HCT116 (cell line): Measurements from ENCODE around the gene SCD5.

Experiments used
- CEBPB ChIP-seq: IDR thresholded peaks from 2 replicates; pipeline ENCODE4 v1.6.1; 2012; ENCODE audit warnings: low read depth
- EZH2phosphoT487 ChIP-seq: fragments of 200-600 bp; IDR thresholded peaks from 2 replicates; pipeline ENCODE4 v1.6.1; 2018; ENCODE audit warnings: antibody characterized with exemption, borderline replicate concordance
- FOSL1 ChIP-seq: IDR thresholded peaks from 2 replicates; pipeline ENCODE4 v1.6.1; 2012; ENCODE audit warnings: low read depth
- POLR2A ChIP-seq: IDR thresholded peaks from 2 replicates; pipeline ENCODE4 v1.7.0; 2011; ENCODE audit warnings: borderline replicate concordance; ENCODE audit not compliant: insufficient read depth, insufficient read length; ENCODE audit errors: extremely low read depth
- POLR2AphosphoS5 ChIP-seq: IDR thresholded peaks from 2 replicates; pipeline ENCODE4 v1.6.1; 2011; ENCODE audit warnings: mild to moderate bottlenecking, low read depth, low read length, moderate library complexity
- RAD21 ChIP-seq: IDR thresholded peaks from 2 replicates; pipeline ENCODE4 v1.6.1; 2012; ENCODE audit warnings: low read depth, mild to moderate bottlenecking
- SRF ChIP-seq: IDR thresholded peaks from 2 replicates; pipeline ENCODE4 v1.6.1; 2012; ENCODE audit warnings: low read depth
- YY1 ChIP-seq: IDR thresholded peaks from 2 replicates; pipeline ENCODE4 v1.6.1; 2011; ENCODE audit warnings: low read length, low read depth, moderate library complexity, mild to moderate bottlenecking; ENCODE audit not compliant: insufficient replicate concordance; ENCODE audit errors: extremely low read depth
- ZNF274 ChIP-seq: fragments of 200-500 bp; sonication (Bioruptor generic); IDR thresholded peaks from 2 replicates; pipeline ENCODE4 v1.6.1; 2014; ENCODE audit warnings: mild to moderate bottlenecking, low read depth, low read length, inconsistent platforms
- TF ChIP-seq, protein P1 (sequence below), 3 experiments: fragments of 200-600 bp in 1 of 3; sonication (generic) in 1 of 3; IDR thresholded peaks in 2 of 3; conservative IDR thresholded peaks in 1 of 3; 2 replicates each; pipeline ENCODE4 v1.5.1; 2012 to 2017; ENCODE audit warnings: low read depth in 2 of 3, low read length in 2 of 3, antibody characterized with exemption in 1 of 3, borderline replicate concordance in 1 of 3, control low read depth in 1 of 3, mild to moderate bottlenecking in 1 of 3, mixed read lengths in 1 of 3, mixed run types in 1 of 3, moderate library complexity in 1 of 3; ENCODE audit not compliant: insufficient read depth in 1 of 3
- TF ChIP-seq, protein P2 (sequence below): IDR thresholded peaks from 2 replicates; pipeline ENCODE4 v1.6.1; 2012; ENCODE audit warnings: low read depth
- TF ChIP-seq, protein P3 (sequence below): IDR thresholded peaks from 2 replicates; pipeline ENCODE4 v1.6.1; 2012
- TF ChIP-seq, protein P4 (sequence below): IDR thresholded peaks from 2 replicates; pipeline ENCODE4 v1.6.1; 2011; ENCODE audit warnings: mild to moderate bottlenecking, low read length, moderate library complexity; ENCODE audit not compliant: insufficient replicate concordance; ENCODE audit errors: extremely low read depth

DNA sequence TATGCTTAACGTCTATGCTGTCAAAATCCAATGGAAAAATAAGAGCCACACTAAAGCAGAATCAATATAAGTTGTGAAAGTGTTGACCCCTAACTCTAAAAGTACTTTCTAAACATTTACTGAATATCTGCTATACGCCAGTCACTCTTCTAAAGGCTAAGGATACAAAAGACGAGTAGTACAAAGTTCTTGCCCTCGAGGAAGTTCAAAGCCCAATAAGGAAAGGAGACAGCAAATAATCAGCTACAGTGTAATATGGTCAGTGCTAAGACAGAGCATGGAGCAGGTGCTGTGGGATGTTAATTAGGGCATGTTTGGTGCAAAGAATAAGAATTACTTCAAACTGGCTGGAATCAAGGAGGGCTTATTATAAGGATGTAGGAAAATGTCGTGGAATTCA lies 205.2 kb downstream of the SCD5 start:
- TF ChIP-seq POLR2AphosphoS5 (no peak), ZNF274 (no peak), POLR2A (no peak), FOSL1 (no peak), EZH2phosphoT487 (no peak), CEBPB (no peak), RAD21 (no peak), YY1 (no peak), SRF (no peak)
- TF ChIP-seq, protein P1, sequence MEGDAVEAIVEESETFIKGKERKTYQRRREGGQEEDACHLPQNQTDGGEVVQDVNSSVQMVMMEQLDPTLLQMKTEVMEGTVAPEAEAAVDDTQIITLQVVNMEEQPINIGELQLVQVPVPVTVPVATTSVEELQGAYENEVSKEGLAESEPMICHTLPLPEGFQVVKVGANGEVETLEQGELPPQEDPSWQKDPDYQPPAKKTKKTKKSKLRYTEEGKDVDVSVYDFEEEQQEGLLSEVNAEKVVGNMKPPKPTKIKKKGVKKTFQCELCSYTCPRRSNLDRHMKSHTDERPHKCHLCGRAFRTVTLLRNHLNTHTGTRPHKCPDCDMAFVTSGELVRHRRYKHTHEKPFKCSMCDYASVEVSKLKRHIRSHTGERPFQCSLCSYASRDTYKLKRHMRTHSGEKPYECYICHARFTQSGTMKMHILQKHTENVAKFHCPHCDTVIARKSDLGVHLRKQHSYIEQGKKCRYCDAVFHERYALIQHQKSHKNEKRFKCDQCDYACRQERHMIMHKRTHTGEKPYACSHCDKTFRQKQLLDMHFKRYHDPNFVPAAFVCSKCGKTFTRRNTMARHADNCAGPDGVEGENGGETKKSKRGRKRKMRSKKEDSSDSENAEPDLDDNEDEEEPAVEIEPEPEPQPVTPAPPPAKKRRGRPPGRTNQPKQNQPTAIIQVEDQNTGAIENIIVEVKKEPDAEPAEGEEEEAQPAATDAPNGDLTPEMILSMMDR (IDR thresholded peaks at IDR 0.05 in 2 of 3, conservative IDR thresholded peaks at IDR 0.05 in 1 of 3; ENCODE audit: borderline replicate concordance in 1 of 3, insufficient read depth in 1 of 3, low read depth in 2 of 3, low read length in 2 of 3): no peak
- TF ChIP-seq, protein P2, sequence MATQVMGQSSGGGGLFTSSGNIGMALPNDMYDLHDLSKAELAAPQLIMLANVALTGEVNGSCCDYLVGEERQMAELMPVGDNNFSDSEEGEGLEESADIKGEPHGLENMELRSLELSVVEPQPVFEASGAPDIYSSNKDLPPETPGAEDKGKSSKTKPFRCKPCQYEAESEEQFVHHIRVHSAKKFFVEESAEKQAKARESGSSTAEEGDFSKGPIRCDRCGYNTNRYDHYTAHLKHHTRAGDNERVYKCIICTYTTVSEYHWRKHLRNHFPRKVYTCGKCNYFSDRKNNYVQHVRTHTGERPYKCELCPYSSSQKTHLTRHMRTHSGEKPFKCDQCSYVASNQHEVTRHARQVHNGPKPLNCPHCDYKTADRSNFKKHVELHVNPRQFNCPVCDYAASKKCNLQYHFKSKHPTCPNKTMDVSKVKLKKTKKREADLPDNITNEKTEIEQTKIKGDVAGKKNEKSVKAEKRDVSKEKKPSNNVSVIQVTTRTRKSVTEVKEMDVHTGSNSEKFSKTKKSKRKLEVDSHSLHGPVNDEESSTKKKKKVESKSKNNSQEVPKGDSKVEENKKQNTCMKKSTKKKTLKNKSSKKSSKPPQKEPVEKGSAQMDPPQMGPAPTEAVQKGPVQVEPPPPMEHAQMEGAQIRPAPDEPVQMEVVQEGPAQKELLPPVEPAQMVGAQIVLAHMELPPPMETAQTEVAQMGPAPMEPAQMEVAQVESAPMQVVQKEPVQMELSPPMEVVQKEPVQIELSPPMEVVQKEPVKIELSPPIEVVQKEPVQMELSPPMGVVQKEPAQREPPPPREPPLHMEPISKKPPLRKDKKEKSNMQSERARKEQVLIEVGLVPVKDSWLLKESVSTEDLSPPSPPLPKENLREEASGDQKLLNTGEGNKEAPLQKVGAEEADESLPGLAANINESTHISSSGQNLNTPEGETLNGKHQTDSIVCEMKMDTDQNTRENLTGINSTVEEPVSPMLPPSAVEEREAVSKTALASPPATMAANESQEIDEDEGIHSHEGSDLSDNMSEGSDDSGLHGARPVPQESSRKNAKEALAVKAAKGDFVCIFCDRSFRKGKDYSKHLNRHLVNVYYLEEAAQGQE: no peak
- TF ChIP-seq, protein P3, sequence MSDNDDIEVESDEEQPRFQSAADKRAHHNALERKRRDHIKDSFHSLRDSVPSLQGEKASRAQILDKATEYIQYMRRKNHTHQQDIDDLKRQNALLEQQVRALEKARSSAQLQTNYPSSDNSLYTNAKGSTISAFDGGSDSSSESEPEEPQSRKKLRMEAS: no peak
- TF ChIP-seq, protein P4, sequence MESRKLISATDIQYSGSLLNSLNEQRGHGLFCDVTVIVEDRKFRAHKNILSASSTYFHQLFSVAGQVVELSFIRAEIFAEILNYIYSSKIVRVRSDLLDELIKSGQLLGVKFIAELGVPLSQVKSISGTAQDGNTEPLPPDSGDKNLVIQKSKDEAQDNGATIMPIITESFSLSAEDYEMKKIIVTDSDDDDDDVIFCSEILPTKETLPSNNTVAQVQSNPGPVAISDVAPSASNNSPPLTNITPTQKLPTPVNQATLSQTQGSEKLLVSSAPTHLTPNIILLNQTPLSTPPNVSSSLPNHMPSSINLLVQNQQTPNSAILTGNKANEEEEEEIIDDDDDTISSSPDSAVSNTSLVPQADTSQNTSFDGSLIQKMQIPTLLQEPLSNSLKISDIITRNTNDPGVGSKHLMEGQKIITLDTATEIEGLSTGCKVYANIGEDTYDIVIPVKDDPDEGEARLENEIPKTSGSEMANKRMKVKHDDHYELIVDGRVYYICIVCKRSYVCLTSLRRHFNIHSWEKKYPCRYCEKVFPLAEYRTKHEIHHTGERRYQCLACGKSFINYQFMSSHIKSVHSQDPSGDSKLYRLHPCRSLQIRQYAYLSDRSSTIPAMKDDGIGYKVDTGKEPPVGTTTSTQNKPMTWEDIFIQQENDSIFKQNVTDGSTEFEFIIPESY: no peak
